HepG2 (cell line): ENCODE data around the gene SLC12A9. TPM values are rescaled to one million over a fixed set of nuclear protein-coding genes. Genes with fewer than 3 reads are reported as not detected.
A peak's percentile ranks its signal among the peaks of the same experiment; 100 is the strongest.

Experiments used
- DPF2 ChIP-seq: sonication (generic); formaldehyde crosslinking; IDR thresholded peaks from 2 replicates; pipeline ENCODE4 v1.4.0; 2020; ENCODE audit warnings: mild to moderate bottlenecking, low read depth, missing genetic modification reagents, borderline replicate concordance
- ERF ChIP-seq: IDR thresholded peaks from 2 replicates; pipeline ENCODE4 v1.6.1; 2018; ENCODE audit warnings: missing biosample characterization, missing genetic modification reagents
- GABPB1 ChIP-seq: IDR thresholded peaks from 2 replicates; pipeline ENCODE4 v1.6.1; 2016; ENCODE audit warnings: mild to moderate bottlenecking, missing genetic modification reagents, moderate library complexity, missing compliant biosample characterization
- MAZ ChIP-seq, 2 experiments: sonication (generic) in 1 of 2; formaldehyde crosslinking in 1 of 2; IDR thresholded peaks; 2 replicates each; pipeline versions ENCODE4 v1.5.0 to v1.6.1; 2012 to 2020; ENCODE audit warnings: low read depth in 2 of 2, mild to moderate bottlenecking in 2 of 2, borderline replicate concordance in 1 of 2, improper control_type of control experiment in 1 of 2, low read length in 1 of 2, missing genetic modification reagents in 1 of 2, moderate library complexity in 1 of 2
- MBNL3 ChIP-seq: fragments of 250-450 bp; sonication (Bioruptor Pico); conservative IDR thresholded peaks from 2 replicates; pipeline ENCODE4 v1.8.0; 2022; ENCODE audit warnings: mild to moderate bottlenecking, inconsistent platforms
- NFYC ChIP-seq: IDR thresholded peaks from 2 replicates; pipeline ENCODE4 v1.6.1; 2016; ENCODE audit warnings: missing genetic modification reagents, missing compliant biosample characterization
- NR3C1 ChIP-seq: sonication (generic); formaldehyde crosslinking; IDR thresholded peaks from 2 replicates; pipeline ENCODE4 v1.4.0; 2020; ENCODE audit warnings: missing genetic modification reagents
- RFXANK ChIP-seq: IDR thresholded peaks from 2 replicates; pipeline ENCODE4 v1.6.1; 2016
- STAG1 ChIP-seq: sonication (generic); formaldehyde crosslinking; IDR thresholded peaks from 2 replicates; pipeline ENCODE4 v1.4.0; 2020; ENCODE audit warnings: missing genetic modification reagents
- ZBTB38 ChIP-seq: sonication (generic); formaldehyde crosslinking; IDR thresholded peaks from 2 replicates; pipeline ENCODE4 v1.5.1; 2020; ENCODE audit warnings: mild to moderate bottlenecking, missing genetic modification reagents
- ZEB1 ChIP-seq: IDR thresholded peaks from 2 replicates; pipeline ENCODE4 v1.6.1; 2012; ENCODE audit warnings: mild to moderate bottlenecking, low read depth, inconsistent platforms; ENCODE audit not compliant: insufficient replicate concordance
- ZFYVE20 ChIP-seq: sonication (generic); formaldehyde crosslinking; IDR thresholded peaks from 2 replicates; pipeline ENCODE4 v1.8.0; 2023; ENCODE audit warnings: low read depth, mild to moderate bottlenecking, moderate library complexity, missing genetic modification reagents, borderline replicate concordance
- ZNF326 ChIP-seq: sonication (generic); formaldehyde crosslinking; IDR thresholded peaks from 2 replicates; pipeline ENCODE4 v1.4.0; 2020; ENCODE audit warnings: missing genetic modification reagents, borderline replicate concordance
- ZNF329 ChIP-seq: sonication (generic); formaldehyde crosslinking; IDR thresholded peaks from 2 replicates; pipeline ENCODE4 v1.9.0; 2021; ENCODE audit warnings: low read depth, mild to moderate bottlenecking, missing genetic modification reagents
- ZNF567 ChIP-seq: sonication (generic); formaldehyde crosslinking; IDR thresholded peaks from 2 replicates; pipeline ENCODE4 v1.8.1; 2023; ENCODE audit warnings: mild to moderate bottlenecking, missing genetic modification reagents, borderline replicate concordance
- ZSCAN31 ChIP-seq: sonication (generic); formaldehyde crosslinking; IDR thresholded peaks from 2 replicates; pipeline ENCODE4 v1.5.0; 2020; ENCODE audit warnings: low read depth, mild to moderate bottlenecking, missing genetic modification reagents
- polyA plus RNA-seq, 8 experiments: library from polyadenylated mRNA; depleted of rRNA in 3 of 8; stranded (reverse) in 7 of 8; unstranded in 1 of 8; fragments of >200 nt; fragmentation: Illumina TruSeq in 4 of 8; extraction: Trizol in 4 of 8; gene quantifications; 2 replicates each; pipeline versions ENCODE4 v1.2.1 to v1.2.3, GENCODE V29; 2011 to 2016; ENCODE audit warnings: low read depth in 4 of 8, missing spikeins in 1 of 8, mixed read lengths in 1 of 8; ENCODE audit not compliant: insufficient read depth in 1 of 8
- total RNA-seq, 5 experiments: library from RNA; depleted of rRNA; stranded (reverse); fragments of >200 nt; fragmentation: Illumina TruSeq; extraction: Trizol; gene quantifications; 2 replicates each; pipeline ENCODE4 v1.2.3, GENCODE V29; 2016; ENCODE audit warnings: low read depth in 1 of 5
- TF ChIP-seq, protein P1 (sequence below): sonication (generic); formaldehyde crosslinking; IDR thresholded peaks from 2 replicates; pipeline ENCODE4 v1.9.0; 2022; ENCODE audit warnings: missing genetic modification reagents, mild to moderate bottlenecking, borderline replicate concordance
- TF ChIP-seq, protein P2 (sequence below): sonication (generic); formaldehyde crosslinking; IDR thresholded peaks from 2 replicates; pipeline ENCODE4 v1.4.0; 2020; ENCODE audit warnings: missing genetic modification reagents
- TF ChIP-seq, protein P3 (sequence below): IDR thresholded peaks from 2 replicates; pipeline ENCODE4 v1.6.1; 2016; ENCODE audit warnings: missing genetic modification reagents, missing compliant biosample characterization

Gene SLC12A9
- total and polyA plus RNA-seq, 2 of the 13 experiments (the other 11 are each of a cell fraction or from before 2014, with no cell fraction given) = 8.7 to 16.6 TPM

DNA sequence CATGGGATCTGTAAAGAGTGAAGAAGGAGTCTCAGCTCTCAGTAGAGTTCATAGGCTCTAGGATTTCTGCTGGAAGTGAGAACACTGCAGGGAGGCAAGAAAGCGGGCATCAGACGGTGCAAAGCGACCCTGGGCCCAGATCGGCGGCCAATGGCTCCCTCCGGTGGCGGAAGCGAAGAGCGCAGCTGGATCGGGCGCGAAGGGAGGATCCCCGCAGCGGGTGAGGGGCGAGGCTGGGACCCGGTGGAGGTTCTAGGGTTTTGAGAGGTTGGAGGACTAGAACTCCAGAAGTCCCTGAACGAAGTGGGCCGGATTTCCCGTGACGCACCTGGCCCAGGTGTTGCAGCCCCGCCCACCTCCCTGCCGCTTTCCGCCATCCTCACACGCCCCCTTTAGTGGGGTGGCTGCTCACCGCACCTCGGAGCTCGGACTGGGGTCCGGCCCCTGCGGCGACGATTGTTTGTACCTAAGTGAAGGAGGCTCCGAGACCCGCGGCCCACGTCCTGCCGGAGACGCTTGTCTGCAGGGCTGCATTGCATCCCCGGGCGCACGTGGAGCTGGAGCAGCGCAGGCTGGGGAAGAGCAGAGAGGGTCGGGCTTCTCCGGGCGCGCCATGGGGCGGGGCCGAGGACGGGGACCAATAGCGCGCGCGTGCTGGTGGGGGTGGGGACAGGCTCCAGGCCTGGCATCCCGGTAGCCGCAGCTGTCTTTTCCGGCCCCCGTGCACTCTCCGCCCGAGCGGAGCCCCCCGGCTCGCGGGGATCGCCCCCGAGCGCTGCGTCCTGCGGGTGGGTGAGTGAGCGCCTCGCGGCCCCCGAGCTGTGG lies at the start of gene SLC12A9 (continued):
- TF ChIP-seq, protein P1, sequence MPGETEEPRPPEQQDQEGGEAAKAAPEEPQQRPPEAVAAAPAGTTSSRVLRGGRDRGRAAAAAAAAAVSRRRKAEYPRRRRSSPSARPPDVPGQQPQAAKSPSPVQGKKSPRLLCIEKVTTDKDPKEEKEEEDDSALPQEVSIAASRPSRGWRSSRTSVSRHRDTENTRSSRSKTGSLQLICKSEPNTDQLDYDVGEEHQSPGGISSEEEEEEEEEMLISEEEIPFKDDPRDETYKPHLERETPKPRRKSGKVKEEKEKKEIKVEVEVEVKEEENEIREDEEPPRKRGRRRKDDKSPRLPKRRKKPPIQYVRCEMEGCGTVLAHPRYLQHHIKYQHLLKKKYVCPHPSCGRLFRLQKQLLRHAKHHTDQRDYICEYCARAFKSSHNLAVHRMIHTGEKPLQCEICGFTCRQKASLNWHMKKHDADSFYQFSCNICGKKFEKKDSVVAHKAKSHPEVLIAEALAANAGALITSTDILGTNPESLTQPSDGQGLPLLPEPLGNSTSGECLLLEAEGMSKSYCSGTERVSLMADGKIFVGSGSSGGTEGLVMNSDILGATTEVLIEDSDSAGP (CRISPR knock-in tag) = peak; percentile 89; the same call in 1 of the 2 replicates
- TF ChIP-seq ZNF329 (CRISPR knock-in tag) = 0 out of 2 replicates have a peak, but pooled peaks have one; percentile 8
- TF ChIP-seq GABPB1 (CRISPR knock-in tag) = peak; percentile 73
- TF ChIP-seq ZNF326 (CRISPR knock-in tag) = no peak
- no peak for TF ChIP-seq ZFYVE20 (CRISPR knock-in tag)
- TF ChIP-seq, protein P2, sequence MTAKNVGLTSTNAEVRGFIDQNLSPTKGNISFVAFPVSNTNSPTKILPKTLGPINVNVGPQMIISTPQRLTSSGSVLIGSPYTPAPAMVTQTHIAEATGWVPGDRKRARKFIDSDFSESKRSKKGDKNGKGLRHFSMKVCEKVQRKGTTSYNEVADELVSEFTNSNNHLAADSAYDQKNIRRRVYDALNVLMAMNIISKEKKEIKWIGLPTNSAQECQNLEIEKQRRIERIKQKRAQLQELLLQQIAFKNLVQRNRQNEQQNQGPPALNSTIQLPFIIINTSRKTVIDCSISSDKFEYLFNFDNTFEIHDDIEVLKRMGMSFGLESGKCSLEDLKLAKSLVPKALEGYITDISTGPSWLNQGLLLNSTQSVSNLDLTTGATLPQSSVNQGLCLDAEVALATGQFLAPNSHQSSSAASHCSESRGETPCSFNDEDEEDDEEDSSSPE = no peak; the same call in 1 of the 2 replicates
- peak; percentile 77 for TF ChIP-seq ZNF567 (CRISPR knock-in tag)
- no peak for TF ChIP-seq DPF2 (CRISPR knock-in tag)
- TF ChIP-seq STAG1 (CRISPR knock-in tag) = peak; percentile 99
- TF ChIP-seq RFXANK = no peak
- TF ChIP-seq ERF (CRISPR knock-in tag) = peak; percentile 59; the same call in 1 of the 2 replicates
- TF ChIP-seq, protein P3, sequence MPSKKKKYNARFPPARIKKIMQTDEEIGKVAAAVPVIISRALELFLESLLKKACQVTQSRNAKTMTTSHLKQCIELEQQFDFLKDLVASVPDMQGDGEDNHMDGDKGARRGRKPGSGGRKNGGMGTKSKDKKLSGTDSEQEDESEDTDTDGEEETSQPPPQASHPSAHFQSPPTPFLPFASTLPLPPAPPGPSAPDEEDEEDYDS (CRISPR knock-in tag) = no peak
- TF ChIP-seq NFYC (CRISPR knock-in tag) = peak; percentile 55
- TF ChIP-seq ZSCAN31 = peak; percentile 70; the same call in 1 of the 2 replicates
- 0 out of 2 replicates have a peak, but pooled peaks have one; percentile 15 for TF ChIP-seq MAZ (IDR thresholded peaks at IDR 0.05; ENCODE audit: borderline replicate concordance, low read depth, low read length)
- TF ChIP-seq MAZ (CRISPR knock-in tag; IDR thresholded peaks at IDR 0.05; ENCODE audit: low read depth) = peak; percentile 72
- TF ChIP-seq ZEB1 = peak; percentile 98
- no peak for TF ChIP-seq MBNL3
- TF ChIP-seq NR3C1 (CRISPR knock-in tag) = no peak
- TF ChIP-seq ZBTB38 (CRISPR knock-in tag) = peak; percentile 51; the same call in 1 of the 2 replicates
